DMS53 treated with DMSO at 0.1 percent for 48 hours (cell line): ENCODE results near the gene NCLN.
"Not testable (repeated sequence)": the region's sequence is repeated elsewhere in the genome, so short reads cannot be mapped to it uniquely, and the experiment has no call there.

Experiments used
- DNase-seq: peaks from one replicate; lab custom pipeline; 2025; ENCODE audit not compliant: unreplicated experiment; lab: John Stamatoyannopoulos, UW

The NCLN gene

DNA sequence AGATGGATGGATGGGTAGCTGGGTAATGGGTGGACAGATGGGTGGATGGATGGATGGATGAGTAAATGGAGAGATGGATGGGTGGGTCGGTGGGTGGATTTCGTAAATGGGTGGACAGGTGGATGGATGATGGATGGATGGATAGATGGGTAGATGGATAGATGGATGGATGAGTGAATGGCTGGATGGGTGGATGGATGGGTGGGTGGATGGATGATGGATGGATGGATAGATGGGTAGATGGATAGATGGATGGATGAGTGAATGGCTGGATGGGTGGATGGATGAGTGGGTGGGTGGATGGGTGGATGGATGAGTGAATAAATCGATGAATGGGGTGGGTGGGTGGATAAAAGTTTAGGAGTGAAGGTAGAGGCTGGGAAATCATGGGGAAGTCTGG, 31.3 kb upstream of the NCLN start:
- not testable (repeated sequence) for DNase-seq

DNA sequence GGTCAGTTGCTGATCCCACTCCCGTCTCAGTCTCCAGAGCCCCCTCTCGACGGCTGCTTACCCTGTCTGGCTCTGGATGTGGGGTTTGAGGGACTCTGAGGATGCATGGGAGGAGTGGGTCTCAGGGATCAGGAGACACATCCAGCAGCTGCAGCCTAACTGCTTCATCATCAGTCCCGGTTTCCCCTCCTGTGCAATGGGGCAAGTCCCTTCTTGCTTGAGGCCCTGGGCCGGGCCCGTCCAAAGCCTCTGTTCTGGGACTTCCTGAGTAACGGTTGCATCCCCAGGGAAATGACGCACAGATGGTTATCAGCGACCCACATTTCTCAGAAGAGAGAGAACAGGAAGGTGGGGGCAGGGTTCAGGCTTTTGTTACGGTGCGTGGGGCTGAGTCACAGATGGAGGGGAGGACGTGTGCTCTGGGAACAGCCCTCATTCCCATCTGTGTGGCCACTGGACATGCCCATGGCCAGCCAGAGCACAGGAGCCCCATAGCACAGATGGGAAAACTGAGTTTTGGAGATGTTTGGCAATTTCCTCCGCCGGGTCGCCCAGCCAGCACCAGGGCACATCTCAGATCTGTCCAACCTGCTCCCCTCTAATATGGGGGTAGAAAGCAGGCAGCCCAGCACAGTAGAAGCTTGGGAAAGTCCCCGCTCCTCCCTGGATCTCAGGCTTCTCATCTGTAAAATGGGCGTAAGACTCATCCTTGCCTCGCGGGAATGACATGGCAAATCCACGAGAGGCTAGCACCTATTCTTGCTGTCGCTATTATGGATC, 30.6 kb upstream of the NCLN start:
- DNase-seq, result no peak

DNA sequence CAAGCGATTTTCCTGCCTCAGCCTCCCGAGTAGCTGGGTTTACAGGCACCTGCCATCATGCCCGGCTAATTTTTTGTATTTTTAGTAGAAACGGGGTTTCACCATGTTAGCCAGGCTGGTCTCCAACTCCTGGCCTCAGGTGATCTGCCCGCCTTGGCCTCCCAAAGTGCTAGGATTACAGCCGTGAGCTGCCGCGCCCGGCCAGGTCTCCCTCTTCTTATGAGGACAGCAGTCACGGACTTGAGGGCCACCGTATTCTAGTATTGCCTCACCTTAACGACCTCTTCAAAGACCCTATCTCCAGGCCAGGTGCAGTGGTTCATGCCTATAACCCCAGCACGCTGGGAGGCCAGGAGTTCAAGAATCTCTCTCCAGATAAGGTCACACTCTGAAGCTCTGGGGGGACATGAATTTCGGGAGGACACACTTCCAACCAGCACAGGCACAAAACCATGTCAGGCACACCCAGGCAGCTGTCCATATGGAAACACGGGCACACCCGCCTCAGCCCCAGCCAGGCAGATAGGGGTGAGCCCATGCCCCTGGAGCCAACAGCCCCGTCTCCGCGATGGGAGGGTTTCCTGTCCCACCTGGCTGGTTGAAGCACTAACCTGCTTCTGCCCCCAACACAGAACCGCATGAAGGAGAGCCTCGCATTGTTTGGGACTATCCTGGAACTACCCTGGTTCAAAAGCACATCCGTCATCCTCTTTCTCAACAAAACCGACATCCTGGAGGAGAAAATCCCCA, 28.5 kb upstream of the NCLN start:
- no peak for DNase-seq

DNA sequence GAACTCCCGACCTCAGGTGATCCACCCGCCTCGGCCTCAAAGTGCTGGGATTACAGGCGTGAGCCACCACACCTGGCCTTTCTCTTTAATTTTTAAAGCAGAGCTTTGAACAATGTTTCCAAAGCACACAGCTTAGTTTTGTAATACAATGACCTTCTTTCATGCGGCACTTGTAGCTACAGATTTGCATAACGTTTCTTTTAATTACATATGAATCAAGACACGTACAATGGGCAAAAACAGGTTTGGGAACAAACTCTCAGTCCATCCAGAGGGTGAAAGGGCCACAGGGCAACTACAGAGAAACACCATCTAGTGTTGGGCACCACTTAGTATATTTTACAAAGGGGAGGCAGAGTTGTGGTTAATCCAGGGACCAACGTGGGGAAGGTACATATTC, 26.2 kb upstream of the NCLN start:
- no peak for DNase-seq

DNA sequence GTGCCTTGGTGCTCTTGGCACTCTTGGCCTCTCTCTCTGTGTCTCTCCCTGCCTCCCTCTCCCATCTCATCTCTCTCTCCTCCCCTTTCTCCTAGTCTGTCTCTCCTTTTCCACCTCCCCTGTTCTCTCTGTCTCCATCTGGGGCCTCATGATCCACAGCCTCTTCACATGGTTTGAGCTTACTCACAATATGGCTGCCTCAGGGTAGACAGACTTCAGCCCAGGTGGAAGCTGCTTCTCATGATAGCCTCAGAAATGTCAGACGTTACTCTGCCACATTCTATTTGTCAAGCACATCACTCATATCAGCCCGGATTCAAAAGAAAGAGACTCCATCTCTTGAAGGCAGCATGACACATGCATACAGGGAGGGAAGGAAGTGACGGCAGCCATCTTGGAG, 25.5 kb upstream of the NCLN start:
- no peak for DNase-seq

DNA sequence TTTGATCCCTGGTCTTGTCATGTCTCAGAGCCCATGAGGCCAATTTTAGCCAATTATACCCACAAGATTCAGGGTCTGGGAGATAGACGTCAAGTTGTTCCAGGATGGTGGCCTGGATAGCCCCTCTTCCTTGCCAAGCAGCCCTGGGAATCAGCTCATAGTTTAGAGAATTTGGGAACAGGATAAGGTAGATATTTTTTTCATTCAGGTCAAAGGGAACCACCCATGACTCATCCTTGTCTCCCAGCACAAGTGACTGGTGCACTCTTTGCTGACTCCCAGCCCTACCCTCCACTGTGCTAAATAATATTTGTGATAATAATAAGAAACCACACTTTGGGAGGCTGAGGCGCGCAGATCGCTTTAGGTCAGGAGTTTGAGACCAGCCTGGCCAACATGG, 24.3 kb upstream of the NCLN start:
- DNase-seq, result no peak

DNA sequence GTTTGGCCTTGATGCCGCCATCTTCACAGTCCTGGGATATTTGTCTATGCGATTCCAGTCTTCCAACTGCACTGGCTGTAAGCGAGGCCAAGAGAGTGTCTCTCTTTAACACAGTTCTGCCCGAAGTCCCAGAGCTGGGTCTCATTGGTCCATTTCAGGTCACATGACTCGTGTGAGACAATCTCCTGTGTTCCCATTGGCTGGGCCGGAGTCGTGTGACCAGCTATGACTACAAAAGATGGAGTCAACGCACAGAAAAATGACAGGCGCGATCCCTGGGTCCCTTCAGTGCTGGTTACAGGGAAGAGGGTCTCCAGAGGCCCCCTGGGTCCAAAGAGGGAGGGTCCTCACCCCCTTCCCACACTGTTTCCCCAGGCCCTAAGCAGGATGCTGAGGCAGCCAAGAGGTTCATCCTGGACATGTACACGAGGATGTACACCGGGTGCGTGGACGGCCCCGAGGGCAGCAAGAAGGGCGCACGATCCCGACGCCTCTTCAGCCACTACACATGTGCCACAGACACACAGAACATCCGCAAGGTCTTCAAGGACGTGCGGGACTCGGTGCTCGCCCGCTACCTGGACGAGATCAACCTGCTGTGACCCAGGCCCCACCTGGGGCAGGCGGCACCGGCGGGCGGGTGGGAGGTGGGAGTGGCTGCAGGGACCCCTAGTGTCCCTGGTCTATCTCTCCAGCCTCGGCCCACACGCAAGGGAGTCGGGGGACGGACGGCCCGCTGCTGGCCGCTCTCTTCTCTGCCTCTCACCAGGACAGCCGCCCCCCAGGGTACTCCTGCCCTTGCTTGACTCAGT, 23.1 kb upstream of the NCLN start:
- no peak for DNase-seq

DNA sequence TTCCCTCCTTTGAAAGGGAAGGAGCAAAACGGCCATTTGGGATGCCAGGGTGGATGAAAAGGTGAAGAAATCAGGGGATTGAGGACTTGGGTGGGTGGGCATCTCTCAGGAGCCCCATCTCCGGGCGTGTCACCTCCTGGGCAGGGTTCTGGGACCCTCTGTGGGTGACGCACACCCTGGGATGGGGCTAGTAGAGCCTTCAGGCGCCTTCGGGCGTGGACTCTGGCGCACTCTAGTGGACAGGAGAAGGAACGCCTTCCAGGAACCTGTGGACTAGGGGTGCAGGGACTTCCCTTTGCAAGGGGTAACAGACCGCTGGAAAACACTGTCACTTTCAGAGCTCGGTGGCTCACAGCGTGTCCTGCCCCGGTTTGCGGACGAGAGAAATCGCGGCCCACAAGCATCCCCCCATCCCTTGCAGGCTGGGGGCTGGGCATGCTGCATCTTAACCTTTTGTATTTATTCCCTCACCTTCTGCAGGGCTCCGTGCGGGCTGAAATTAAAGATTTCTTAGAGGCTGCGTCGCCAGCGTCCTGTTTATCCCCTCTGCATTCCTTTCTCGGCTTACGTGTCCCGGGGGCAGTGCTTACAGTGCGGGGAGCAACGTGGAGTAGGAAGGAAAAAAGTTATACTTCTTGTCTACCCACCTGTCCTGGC, 22.4 kb upstream of the NCLN start:
- DNase-seq, result peak; percentile 30

DNA sequence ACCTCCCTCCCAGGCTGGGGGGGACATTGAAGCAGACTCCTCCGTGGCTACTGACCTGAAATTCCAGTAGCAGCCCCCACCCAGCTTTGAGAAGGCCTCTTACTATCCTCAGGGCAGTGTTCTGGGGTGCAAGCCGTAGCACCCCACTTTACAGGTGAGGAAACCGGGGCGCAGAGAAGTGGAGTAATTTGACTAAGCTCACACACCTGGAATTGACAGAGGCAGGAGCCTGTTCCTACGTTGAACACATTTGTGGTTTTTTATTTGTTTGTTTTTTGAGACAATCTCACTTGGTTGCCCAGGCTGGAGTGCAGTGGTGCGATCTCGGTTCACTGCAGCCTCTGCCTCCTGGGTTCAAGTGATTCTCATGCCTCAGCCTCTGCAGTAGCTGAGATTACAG, 21.8 kb upstream of the NCLN start:
- DNase-seq, result no peak

DNA sequence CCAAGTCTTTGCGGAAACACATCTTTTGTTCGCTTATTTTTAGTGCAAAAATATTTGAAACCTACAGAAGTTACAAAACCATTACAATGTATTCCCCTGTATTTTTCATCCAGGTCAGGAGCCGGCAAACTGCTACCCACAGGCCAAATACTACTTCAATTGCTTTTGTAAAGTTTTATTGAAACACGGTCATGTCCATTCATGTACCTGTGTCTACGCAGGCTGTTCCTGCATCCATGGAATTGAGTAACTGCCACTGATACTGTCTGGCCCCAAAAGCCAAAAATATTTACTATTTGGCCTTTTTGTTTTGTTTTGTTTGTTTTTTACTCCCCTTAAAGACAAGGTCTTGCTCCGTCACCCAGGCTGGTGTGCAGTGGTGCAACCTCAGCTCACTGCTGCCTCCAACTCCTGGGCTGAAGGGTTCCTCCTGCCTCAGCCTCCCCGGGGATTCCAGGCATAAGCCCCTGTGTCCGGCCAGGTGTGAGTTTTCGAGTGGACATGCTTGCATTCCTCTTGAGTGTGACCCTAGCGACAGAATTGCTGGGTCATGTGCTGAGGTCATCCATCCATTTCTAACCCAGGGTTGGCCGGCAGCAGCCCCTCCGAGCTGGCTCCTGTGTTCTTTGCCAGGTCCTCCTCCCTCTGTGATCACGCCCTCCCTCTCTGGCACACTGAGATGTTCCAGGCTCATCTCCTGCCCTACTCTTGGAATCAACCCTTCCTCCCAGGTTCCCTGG, 18.0 kb upstream of the NCLN start:
- DNase-seq, result no peak

DNA sequence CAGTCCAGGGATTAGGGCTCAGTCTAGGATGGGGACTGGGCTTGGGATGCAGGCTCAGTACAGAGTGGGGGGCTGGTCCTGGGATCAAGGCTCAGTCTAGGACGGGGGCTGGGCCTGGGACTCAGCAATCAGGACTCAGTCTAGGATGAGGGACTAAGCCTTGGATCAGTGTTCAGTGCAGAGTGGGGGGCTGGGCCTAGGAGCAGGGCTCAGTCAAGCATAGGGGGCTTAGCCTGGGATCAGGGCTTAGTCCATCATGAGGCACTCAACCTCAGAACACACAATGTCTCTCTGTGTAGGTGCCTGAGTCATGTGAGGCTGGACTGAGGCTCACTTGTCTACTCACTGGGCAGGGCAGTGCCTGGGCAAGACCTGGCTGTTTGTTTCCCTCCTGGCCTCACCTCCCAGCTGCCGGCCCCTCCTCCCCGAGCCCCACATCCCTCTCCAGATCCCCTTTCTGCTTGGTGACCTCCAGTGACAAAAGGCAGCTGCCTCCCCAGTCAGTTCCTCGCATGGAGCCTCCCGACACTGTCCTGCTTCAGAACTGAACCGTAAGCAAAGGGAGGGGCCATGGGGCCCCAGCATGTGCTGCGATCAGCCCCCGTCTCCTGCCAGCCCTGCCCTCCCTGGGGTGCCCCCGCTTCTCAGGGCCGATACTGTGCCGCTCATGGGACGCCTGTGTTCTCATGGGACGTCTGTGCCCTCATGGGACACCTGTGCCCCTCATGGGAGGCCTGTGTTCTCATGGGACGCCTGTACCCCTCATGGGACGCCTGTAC, 13.6 kb upstream of the NCLN start:
- DNase-seq, result no peak

DNA sequence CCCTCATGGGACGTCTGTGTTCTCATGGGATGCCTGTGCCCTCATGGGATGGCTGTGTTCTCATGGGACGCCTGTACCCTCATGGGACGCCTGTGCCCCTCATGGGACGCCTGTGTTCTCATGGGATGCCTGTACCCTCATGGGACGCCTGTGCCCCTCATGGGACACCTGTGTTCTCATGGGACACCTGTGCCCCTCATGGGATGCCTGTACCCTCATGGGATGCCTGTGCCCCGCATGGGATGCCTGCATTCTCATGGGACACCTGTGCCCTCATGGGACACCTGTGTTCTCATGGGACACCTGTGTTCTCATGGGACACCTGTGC, 13.1 kb upstream of the NCLN start:
- DNase-seq, result not testable (repeated sequence)

DNA sequence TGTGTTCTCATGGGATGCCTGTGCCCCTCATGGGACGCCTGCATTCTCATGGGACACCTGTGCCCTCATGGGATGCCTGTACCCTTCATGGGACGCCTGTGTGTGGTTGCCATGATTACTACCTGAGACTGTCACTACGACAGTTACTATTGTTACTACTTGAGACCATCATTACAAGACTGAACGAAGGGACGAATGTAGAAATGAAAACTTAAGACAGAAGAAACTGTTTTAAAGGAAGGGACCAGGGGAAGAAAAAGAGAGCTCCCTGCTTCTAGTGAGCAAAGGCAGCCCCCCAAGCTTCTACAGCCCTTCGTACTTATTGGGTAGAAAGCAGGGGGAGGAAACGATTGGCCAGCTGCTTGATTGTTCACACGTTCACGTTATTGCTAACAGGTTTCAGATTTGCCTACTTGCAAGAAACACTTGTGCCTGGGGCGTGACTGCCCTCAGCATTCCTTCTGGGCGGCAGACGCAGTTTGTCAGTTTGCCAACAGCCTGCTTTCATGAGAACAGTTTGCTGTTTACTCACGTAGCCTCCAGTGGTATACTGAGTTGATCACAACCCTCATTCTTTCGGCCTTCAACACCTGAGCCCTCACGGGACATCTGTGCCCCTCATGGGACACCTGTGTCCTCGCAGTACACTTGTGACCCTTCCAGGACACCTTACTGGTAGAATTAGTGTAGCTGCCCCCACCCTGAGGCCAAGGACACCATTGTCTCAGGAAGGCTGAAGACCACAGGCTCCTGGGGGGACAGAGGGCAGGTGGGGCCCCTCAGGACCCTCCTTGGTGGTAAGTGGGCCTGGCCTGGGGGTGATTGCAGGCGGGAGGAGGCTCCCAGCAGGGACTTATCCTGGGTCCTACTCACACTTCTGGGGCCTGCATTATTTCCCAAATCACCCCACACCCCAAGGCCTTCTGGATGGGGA, 9.7 kb upstream of the NCLN start:
- no peak for DNase-seq

DNA sequence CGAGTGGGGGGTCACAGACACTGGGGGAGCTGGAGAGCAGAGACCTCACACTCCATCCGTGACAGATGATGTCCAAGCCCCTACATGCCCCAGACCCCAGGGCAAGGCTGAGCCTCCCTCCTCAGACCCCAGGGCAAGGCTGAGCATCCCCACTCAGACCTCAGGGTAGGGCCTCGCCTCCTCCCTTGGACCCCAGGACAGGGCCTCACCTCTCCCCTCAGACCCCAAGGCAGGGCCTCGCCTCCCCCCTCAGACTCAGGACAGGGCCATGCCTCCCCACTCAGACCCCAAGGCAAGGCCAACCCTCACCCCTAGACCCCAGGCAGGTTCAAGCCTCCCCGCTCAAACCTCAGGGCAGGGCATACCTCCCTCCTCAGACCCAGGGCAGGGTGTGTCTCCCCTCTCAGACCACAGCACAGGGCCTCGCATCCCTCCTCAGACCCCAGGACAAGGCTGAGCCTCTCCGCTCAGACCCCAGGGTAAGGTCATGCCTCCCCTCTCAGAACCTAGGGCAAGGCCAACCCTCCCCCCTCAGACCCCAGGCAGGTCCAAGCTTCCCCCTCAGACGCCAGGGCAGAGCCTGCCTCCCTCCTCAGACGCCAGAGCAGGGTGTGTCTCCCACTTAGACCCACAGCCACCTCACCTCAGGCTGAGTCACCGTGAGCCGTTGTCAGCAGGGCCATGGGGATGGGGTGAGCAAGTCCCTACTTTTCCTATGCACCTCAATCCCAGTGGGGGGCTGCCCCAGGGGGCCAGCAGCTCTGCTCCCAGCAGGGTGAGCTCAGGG, 8.8 kb upstream of the NCLN start:
- no peak for DNase-seq

DNA sequence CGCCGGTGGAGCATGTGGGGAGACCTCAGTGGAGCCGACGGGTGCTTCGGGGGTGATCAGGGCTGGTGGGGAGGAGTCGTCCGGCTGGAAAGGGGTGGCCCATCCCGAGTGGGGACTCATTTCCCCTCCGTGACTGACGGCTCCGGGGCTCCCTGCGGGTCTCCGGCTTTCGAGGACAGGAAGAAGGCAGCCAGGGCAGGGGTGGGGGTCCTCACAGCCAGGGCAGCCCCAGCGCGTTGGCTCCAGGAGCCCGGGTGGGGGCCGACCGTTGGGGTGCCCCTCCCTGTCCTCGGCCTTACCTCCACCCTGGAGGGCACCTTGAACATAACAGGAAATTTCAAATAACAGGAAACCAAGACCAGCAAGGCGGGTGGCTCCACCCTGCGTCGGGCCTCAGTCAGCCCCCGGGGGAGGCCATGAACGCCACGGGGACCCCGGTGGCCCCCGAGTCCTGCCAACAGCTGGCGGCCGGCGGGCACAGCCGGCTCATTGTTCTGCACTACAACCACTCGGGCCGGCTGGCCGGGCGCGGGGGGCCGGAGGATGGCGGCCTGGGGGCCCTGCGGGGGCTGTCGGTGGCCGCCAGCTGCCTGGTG, 7.3 kb upstream of the NCLN start, which contains the start of gene S1PR4:
Gene S1PR4, plus strand, starts transcription at position 393 of the 596 bp plus-strand sequence. Its CDS starts 24 bp downstream, at position 417.
- DNase-seq, result no peak

DNA sequence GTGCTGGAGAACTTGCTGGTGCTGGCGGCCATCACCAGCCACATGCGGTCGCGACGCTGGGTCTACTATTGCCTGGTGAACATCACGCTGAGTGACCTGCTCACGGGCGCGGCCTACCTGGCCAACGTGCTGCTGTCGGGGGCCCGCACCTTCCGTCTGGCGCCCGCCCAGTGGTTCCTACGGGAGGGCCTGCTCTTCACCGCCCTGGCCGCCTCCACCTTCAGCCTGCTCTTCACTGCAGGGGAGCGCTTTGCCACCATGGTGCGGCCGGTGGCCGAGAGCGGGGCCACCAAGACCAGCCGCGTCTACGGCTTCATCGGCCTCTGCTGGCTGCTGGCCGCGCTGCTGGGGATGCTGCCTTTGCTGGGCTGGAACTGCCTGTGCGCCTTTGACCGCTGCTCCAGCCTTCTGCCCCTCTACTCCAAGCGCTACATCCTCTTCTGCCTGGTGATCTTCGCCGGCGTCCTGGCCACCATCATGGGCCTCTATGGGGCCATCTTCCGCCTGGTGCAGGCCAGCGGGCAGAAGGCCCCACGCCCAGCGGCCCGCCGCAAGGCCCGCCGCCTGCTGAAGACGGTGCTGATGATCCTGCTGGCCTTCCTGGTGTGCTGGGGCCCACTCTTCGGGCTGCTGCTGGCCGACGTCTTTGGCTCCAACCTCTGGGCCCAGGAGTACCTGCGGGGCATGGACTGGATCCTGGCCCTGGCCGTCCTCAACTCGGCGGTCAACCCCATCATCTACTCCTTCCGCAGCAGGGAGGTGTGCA, 6.6 kb upstream of the NCLN start:
- no peak for DNase-seq
